SK-N-MC (cell line): ENCODE data around the gene SDK1.
A peak's percentile ranks its signal among the peaks of the same experiment; 100 is the strongest.

Source experiments
- DNase-seq: peaks from one replicate; pipeline ENCODE4 v3.0.0-alpha.2; 2011; ENCODE audit warnings: low read depth, low spot score
- H3K27ac ChIP-seq: fragments of 200-600 bp; sonication (generic); 2 replicates; pipeline ENCODE4 v1.5.1; 2016; ENCODE audit warnings: mixed run types
- H3K36me3 ChIP-seq: fragments of 200-600 bp; sonication (generic); 2 replicates; pipeline ENCODE4 v1.6.1; 2017; ENCODE audit warnings: antibody characterized with exemption, low read length, mixed read lengths; ENCODE audit not compliant: insufficient read depth
- H3K4me3 ChIP-seq: fragments of 200-600 bp; sonication (generic); 2 replicates; pipeline ENCODE4 v1.5.1; 2016
- H3K9ac ChIP-seq: fragments of 200-600 bp; sonication (generic); 2 replicates; pipeline ENCODE4 v1.8.0; 2017; ENCODE audit warnings: mixed run types, mixed read lengths; ENCODE audit not compliant: insufficient read length
- H3K9me3 ChIP-seq: fragments of 200-600 bp; sonication (generic); 2 replicates; pipeline ENCODE4 v1.6.1; 2017; ENCODE audit warnings: low read depth, mild to moderate bottlenecking, antibody characterized with exemption, low read length, moderate library complexity, mixed read lengths
- EZH2 ChIP-seq: fragments of 200-600 bp; sonication (generic); IDR thresholded peaks from one replicate; pipeline ENCODE4 v1.6.1; 2017; ENCODE audit warnings: antibody characterized with exemption
- FOXP2 ChIP-seq: optimal IDR thresholded peaks from 2 replicates; pipeline ENCODE3; 2011; ENCODE audit warnings: mild to moderate bottlenecking, moderate library complexity; ENCODE audit not compliant: insufficient read depth; ENCODE audit errors: extremely low read length, control extremely low read depth
- POLR2AphosphoS5 ChIP-seq: IDR thresholded peaks from 2 replicates; pipeline ENCODE4 v1.6.1; 2012; ENCODE audit warnings: mild to moderate bottlenecking, low read depth, low read length, borderline replicate concordance

SDK1 gene

GRCh38 chr7:3486841-3487240, 185.8 kb downstream of the SDK1 start:
- no peak overlapping the region for H3K9ac ChIP-seq
- H3K27ac ChIP-seq = no peak overlapping the region
- H3K9me3 ChIP-seq = no peaks in the 10 kb centered on the region
- TF ChIP-seq POLR2AphosphoS5 = no peak
- TF ChIP-seq EZH2 = no peak
- no peak for TF ChIP-seq FOXP2
- DNase-seq = no peak
- no peak overlapping the region for H3K4me3 ChIP-seq
- 0 out of 2 replicates have a peak, but pooled peaks cover 4% of the 10 kb centered on the region for H3K36me3 ChIP-seq

- 0 out of 2 replicates have a peak, but pooled peaks cover 4% of the 10 kb centered on the region for H3K36me3 ChIP-seq
- no peak overlapping the region for H3K9ac ChIP-seq
- no peaks in the 10 kb centered on the region for H3K9me3 ChIP-seq
- H3K4me3 ChIP-seq = no peak overlapping the region
- H3K27ac ChIP-seq = no peak overlapping the region
- DNase-seq = no peak
- TF ChIP-seq EZH2 (no peak), POLR2AphosphoS5 (no peak), FOXP2 (no peak)
Observed at GRCh38 chr7:3488829-3489228, 187.8 kb downstream of the SDK1 start.

DNA sequence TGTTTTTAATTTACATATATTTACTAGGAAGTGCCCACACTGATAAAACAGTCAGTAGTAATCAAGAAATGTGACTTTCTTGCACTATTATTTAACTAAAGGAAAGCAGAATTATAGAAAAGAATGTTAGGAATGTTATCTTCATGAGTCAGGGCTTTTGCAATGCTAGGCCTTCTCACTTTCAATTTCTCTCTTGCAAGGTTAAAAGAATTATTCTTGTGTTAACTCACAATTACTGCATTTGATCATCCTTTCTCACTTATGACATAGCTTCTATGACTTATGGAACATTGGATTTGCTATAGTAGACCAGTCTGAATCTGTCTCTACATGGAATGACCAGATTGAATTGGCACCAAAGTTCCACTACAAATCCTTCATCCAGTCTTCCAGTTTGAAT, 192.4 kb downstream of the SDK1 start:
- TF ChIP-seq FOXP2 (no peak), EZH2 (no peak), POLR2AphosphoS5 (no peak)
- peak overlapping the region; percentile 63 for H3K9ac ChIP-seq
- no peaks in the 10 kb centered on the region; the same call in 1 of the 2 replicates for H3K9me3 ChIP-seq
- peaks cover 3% of the 10 kb centered on the region; the same call in 1 of the 2 replicates for H3K36me3 ChIP-seq
- DNase-seq = no peak
- peak overlapping the region; percentile 99 for H3K27ac ChIP-seq
- H3K4me3 ChIP-seq = peak overlapping the region; percentile 69

DNA sequence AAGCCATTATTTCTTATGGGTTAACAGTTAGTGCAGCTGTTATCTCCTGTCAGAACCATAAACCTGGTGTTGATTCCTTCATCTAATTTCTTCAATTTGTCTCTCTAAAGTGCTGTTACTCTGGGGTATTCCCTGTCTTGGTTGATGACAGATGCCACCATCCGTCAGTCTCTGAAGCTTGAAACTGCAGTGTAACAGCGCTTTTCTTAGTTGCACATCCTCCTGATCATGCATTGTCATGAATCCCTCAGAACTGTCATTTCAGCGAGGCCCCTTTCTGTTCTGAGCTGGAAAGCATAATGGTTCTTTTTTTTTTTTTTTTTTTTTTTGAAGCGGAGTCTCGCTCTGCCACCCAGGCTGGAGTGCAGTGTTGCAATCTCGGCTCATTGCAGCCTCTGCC, 193.9 kb downstream of the SDK1 start:
- DNase-seq = no peak
- Histone ChIP-seq H3K36me3 (peaks cover 3% of the 10 kb centered on the region; the same call in 1 of the 2 replicates), H3K9ac (peak overlapping the region; percentile 45), H3K9me3 (peaks cover 12% of the 10 kb centered on the region), H3K4me3 (peak overlapping the region; percentile 21), H3K27ac (peak overlapping the region; percentile 99)
- TF ChIP-seq FOXP2 = no peak
- no peak for TF ChIP-seq EZH2
- no peak for TF ChIP-seq POLR2AphosphoS5

DNA sequence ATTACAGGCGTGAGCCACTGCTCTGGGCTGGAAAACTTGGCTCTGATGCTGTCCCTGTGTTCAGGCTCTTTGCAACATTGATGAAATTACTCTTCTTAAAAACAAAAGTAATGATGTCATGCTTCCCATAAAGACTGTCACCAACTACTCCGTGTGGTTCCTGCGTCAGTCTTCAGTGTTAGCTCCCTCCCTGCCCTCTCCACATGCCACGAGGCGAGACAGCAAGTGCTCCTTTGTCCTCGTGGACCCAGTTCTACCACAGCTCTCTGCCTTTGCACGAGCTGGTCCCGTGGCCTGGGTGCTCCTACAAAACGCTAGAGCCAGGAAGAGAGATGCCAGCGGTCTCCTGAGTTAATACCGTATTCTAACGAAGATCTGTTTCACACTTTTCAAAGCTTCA, 194.5 kb downstream of the SDK1 start:
- TF ChIP-seq FOXP2 (no peak), EZH2 (no peak), POLR2AphosphoS5 (no peak)
- DNase-seq = no peak
- Histone ChIP-seq H3K4me3 (no peak overlapping the region), H3K27ac (peak overlapping the region; percentile 42; the same call in 1 of the 2 replicates), H3K9me3 (peaks cover 14% of the 10 kb centered on the region), H3K36me3 (peaks cover 3% of the 10 kb centered on the region; the same call in 1 of the 2 replicates), H3K9ac (peak overlapping the region; percentile 35)

- Histone ChIP-seq H3K4me3 (no peak overlapping the region), H3K27ac (peak overlapping the region; percentile 42; the same call in 1 of the 2 replicates), H3K9ac (peak overlapping the region; percentile 35), H3K36me3 (peaks cover 3% of the 10 kb centered on the region; the same call in 1 of the 2 replicates), H3K9me3 (peaks cover 16% of the 10 kb centered on the region)
- DNase-seq = no peak
- no peak for TF ChIP-seq FOXP2
- no peak for TF ChIP-seq POLR2AphosphoS5
- no peak for TF ChIP-seq EZH2
Observed at GRCh38 chr7:3495954-3496353, 194.9 kb downstream of the SDK1 start.

- Histone ChIP-seq H3K4me3 (no peak overlapping the region), H3K36me3 (peaks cover 11% of the 10 kb centered on the region), H3K27ac (no peak overlapping the region), H3K9me3 (peaks cover 25% of the 10 kb centered on the region), H3K9ac (no peak overlapping the region)
- no peak for DNase-seq
- TF ChIP-seq POLR2AphosphoS5 (no peak), EZH2 (no peak), FOXP2 (no peak)
Observed at GRCh38 chr7:3497796-3498195, 196.7 kb downstream of the SDK1 start.

DNA sequence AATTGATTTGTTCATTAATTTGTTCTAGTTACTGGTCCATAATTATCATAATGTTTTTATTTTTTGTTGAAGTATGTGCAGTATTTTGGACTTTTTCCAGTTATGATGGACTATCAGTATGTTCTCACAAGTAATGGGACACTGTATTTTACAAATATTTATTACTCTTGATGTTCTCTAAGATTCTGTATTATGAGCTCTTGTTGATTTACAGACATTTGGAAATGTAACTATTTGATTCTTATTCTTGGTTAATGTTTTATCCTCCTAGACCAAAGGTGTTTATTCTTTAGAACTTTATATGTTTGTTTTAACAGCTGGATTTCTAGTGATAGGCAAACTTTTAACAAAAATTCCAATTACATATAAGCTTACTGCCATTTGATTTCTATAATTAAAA, 200.6 kb downstream of the SDK1 start:
- no peak for TF ChIP-seq EZH2
- TF ChIP-seq POLR2AphosphoS5 = no peak
- no peak for TF ChIP-seq FOXP2
- no peak overlapping the region for H3K4me3 ChIP-seq
- no peak overlapping the region for H3K27ac ChIP-seq
- DNase-seq = no peak
- H3K9ac ChIP-seq = no peak overlapping the region
- peaks cover 40% of the 10 kb centered on the region for H3K9me3 ChIP-seq
- H3K36me3 ChIP-seq = peaks cover 33% of the 10 kb centered on the region

GRCh38 chr7:3504384-3504783, 203.3 kb downstream of the SDK1 start:
- Histone ChIP-seq H3K36me3 (peaks cover 30% of the 10 kb centered on the region), H3K27ac (no peak overlapping the region), H3K9me3 (peaks cover 38% of the 10 kb centered on the region), H3K4me3 (no peak overlapping the region), H3K9ac (no peak overlapping the region)
- DNase-seq = no peak
- no peak for TF ChIP-seq POLR2AphosphoS5
- no peak for TF ChIP-seq EZH2
- no peak for TF ChIP-seq FOXP2
